GM18870 (cell line): ENCODE measurements around the gene ADAMTS3.

Experiments used
- ATAC-seq: cut with Tn5 transposase; IDR thresholded peaks from one replicate; pipeline ENCODE4 v1.9.1; 2021; ENCODE audit warnings: moderate library complexity; ENCODE audit not compliant: unreplicated experiment

Gene ADAMTS3

DNA sequence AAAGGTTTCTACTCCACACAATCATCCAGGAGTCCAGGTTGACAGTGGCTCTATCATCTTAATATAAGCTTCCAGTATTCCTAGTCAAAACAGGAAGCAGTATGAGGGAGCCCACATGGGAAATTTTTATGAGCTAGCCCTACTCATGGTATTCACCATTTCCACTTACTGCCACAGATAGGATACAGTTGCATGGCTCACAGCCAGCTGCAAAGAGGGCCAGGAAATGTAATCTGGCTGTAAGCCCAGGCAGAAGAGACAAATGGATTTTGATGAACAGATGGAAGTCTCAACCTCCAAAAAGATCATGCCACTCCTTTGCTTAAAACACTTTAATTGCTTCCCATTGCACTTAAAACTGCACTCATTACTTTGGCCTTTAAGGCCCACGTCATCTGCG is 150.6 kb downstream of the ADAMTS3 start:
- ATAC-seq = no peak

DNA sequence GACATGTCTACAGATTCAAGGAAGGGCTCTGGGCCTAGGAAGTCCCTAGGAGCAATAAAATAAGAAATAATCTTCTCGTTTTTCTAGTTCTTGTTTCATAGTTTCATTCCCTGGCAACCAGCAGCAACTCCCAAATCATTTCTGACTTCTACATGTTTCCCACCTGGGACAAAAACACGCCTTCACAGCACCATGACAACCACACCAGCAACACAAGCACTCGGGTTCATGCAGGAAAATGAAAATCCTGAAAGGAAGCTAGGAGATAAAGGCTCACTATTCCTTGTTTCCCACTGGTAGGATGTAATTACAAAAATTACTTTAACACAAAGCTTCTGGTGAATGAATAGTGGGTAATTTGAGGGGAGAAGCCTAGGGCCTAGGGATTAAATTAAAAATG is 158.9 kb downstream of the ADAMTS3 start:
- ATAC-seq = no peak

DNA sequence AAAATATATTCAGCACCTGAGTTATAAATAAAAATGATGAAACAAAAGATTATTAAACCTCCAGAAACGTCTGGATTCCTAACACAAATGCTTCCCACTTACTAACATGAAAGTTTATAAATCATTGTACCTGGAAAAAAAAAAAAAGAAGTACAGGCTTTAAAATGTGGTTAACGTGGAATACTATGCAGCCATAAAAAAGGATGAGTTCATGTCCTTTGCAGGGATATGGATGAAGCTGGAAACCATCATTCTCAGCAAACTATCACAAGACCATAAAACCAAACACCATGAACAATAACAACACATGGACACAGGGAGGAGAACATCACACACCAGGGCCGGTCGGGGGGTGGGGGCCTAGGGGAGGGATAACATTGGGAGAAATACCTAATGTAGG is 160.5 kb downstream of the ADAMTS3 start:
- ATAC-seq = no peak

DNA sequence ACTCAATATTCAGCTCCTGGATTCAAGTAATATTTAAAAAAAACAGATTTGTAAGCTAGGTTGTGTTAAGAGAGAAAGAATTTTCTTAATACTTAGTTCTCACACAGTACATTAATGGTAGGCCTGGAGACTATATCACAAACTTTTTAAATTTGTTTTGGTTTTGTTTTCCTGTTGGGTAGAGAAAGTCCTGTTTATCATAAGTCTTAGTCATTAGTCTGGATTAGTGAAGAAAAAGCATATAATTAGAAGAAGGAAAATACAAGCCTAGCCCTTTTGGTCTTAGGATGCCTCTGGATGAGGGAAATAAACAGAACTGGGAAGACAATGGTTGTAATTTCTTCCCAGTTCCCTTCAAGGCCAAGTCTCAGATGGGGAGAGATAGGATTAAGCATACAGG is 163.6 kb downstream of the ADAMTS3 start:
- ATAC-seq = no peak

DNA sequence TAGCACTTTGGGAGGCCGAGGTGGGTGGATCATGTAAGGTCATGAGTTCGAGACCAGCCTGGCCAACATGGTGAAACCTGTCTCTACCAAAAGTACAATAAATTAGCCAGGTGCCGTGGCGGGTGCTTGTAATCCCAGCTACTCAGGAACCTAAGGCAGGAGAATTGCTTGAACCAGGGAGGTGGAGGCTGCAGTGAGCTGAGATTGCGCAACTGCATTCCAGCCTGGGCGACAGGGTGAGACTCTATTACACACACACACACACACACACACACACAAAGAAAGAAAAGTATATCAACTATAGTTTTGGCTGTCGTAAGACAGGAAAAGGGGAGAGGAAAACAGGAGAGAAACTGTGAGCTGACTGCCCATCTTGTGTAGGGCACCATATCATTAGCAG is 171.7 kb downstream of the ADAMTS3 start:
- no peak for ATAC-seq

DNA sequence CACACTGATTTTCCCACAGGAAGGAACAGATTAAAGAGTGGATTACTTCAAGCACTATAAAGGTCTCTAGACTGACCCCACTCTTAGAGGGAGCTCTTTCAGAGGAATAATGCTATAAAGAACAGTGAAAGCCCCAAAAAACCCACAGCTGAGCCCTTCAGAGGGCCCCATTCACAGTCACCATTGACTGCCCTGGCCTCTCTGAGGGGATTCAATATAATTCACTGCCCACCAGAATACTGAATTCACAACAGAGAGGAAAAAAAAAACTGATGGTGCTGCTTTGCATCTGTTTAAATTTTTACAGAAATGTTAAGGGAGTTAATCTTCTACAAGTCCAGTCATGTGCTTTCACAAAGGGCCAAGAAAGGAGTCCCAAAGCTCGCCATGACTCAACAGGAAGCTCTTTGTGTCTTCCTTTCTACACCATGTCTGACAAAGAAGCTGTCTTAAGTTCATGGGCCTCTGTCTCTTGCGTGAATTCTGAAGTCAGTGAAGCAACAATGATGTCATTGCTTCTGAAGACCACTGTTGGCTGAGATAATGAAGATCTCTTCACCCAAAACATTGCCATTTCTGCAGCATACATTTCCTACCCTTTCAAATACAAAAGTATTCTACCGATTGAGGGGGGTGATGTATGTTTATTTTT is 174.9 kb downstream of the ADAMTS3 start:
- ATAC-seq = no peak

DNA sequence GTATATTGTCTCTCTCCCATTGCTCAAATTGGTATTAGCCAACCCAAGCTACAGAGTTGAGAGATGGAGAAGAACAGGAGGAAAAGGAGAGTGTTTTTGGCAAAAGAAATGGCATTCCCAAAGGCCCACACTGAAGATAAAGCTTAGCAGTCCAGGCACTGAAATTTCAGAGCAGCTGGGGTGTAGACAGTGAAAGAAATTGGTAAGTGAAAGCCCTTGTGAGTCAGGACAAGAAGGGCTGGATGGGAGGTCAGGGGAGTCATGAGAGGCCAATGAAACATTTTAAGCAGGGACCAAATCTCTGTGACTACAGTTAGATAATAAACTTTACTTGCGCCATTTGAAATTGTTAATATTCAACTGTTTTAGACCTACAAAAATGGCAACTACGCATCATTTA is 177.7 kb downstream of the ADAMTS3 start:
- ATAC-seq = no peak

DNA sequence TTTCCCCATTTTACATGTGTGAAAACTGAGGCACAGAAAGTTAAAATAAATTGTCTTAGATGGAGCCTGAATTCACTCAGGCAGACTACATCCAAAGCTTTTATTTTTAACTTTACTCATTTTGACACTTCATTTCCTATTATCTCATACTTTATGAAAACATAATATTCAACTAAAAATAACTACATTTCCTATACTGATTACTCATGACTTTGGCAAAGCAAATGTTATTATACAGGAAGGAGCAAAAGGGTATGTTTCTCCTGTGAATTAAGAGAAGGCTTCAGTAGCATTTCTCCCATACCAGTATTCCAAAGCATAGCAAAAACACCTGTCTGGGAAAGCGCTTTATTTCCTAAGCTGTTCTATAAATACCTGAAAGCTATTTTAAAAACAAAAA is 178.6 kb downstream of the ADAMTS3 start:
- ATAC-seq = no peak

DNA sequence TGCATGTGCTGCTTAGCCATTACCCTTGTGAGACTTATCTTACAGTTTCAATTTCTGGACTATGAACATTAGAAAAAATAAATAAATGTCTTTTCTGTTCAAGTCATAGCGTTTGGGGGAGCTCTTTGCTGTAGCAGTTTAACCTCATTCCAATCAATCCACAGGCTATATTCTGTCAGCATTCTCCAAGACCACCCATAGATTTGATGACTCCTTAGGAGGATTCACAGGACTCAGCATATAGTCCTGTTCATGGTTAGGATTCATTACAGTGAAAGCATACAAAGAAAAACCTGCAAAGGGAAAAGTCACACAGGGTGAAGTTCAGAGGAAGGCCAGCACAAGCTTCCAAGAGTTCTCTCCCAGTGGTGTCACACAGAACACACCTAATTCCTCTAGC is 180.5 kb downstream of the ADAMTS3 start:
- no peak for ATAC-seq

DNA sequence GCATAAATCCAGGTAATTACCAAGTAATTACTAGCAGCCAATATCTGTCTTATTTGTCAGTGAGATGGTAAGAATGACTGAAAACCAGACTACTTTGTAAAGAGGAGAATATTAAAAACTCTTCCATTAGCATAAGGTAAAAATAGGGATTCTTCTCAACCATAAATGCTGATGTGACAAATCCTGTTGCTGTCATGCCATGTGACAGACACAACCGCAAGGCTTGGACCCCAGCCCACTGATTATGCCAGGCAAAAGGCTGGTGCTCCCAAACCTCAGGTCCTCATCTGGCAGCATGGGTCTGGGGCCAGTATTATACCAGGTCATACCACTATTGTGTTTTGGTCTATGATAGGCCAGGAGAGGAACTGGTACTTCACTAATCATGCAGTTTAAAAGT is 181.1 kb downstream of the ADAMTS3 start:
- no peak for ATAC-seq

DNA sequence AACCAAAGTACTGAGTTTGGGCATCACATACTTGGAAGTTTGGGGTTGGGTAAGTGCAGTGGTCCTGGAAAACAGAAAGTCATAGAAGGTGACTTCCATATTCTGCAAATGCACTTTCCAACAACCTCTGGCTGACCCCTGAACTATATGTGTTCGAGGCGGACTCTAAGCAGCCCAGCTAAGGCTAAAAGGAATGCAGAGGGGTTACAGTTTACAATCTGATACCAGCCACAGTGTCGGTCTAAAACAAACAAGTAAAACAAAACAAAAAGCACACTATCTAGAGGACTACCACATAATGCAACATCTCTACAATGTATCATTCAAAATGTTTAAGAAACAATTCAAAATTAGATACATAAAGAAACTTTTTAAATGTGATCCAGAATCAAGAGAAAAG is 185.6 kb downstream of the ADAMTS3 start:
- no peak for ATAC-seq

DNA sequence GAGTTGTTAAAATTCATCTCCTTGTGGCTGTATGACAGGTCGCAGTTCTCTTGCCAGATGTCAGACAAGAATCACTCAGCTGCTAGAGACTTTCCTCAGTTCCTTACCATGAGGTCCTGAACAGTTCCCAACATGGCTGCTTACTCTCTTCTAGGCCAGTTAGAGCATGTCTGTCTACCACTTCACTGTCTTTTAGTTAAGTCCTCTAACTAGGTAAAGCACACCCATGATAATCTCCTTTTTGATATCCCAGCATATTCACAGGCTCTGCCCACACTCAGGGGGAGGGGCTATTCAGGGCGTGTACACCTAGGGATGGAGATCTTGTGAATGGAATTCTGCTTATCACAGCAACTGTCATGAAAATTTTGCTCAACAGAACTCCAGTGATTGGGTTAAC is 190.1 kb downstream of the ADAMTS3 start:
- ATAC-seq = no peak

DNA sequence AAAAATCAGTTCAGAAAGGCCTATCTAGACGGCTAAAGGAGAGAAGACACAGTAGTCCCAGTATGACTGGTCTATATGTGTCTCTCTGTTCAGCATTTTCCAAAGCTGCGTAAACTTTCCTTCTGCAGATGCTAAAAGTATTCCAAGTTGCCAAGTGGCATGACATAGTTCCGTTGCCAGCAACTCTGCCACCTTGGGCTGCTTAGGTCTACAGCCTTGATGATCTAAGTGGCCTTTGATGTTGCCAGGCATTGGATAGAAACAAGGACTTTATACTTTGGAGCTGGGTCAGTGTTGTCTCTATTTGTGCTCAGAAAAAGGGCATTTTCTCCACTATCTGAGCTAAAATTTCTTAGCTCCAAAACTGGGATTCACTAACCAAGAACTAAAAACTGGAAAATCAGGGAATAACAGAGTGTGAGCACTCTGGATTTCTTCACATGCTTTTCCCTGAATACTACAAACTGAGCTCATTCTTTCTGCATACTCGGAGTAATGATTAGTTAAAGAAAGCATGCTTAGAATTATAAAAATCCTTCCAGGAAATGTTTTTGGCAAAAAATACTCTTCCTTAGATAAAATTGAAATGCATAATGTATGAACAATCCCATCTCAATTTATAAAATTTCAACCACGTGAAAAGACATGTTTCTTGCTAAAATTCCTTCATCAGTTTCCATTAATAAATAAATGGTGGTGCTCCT is 191.4 kb downstream of the ADAMTS3 start:
- no peak for ATAC-seq

DNA sequence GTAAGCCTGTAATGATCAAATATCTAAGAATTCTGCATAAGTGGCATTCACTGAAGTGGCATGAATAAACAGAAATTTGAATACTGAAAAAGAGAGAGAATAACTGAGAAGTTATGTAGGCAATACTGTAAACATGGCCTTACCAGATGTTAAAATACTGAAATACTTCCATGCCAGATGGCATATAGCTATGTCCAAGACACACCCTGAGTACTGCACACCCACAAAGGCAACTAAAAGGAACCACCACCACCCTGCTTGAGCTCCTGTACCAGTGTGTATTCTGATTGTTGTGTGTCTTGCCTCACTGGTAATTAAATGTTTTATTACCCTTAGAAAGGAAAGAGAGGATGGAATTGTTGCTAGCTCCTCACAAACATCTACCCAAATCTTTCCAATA is 192.1 kb downstream of the ADAMTS3 start:
- ATAC-seq = no peak

DNA sequence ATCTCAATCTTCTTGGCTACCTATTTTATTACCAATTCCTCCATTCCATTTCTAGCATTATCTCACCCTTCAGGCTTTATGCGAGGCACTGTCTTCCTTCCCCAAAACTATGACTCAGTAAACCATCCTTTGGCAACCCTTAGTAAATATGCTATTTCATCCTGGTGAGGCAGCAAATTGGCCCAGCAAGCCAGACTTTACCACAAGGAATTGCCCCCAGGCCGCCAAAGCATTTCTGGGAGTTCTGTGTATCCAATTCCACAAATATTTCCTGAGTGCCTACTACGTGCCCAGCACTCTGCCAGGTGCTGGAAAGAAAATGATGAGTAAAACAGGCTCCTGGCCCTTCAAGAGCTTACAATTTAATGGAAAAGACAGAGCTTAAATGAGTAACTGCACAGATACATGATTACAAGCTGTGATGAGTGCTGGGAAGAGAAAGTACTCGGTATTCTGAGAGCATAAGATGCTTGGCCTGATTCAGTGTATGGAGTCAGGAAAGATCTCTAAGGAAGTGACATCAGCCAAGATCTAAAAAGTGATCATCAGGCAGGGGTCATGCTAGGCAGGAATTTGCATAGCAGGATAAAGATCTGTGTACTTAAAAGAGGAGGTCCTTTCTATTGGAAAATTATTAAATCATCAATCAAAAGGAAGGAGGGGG is 193.8 kb downstream of the ADAMTS3 start:
- ATAC-seq = no peak

DNA sequence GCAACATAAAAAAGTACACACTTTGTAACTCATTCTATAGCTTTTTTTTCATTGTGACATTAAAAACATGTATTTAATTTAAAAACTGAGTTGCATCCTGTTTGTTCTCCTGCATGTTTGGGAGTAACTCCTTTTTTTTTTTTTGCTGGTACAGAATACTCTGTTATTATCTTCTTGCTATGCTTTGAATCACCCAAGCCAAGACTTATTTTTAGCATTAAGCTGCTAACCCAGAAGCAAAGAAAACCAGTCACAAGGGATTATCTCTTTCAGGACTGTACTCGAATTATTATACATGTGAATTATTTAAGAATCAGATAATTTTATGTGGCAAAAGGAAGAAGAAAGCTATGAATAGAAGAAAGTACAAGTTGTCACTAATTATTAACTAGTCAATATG is 194.9 kb downstream of the ADAMTS3 start:
- no peak for ATAC-seq

DNA sequence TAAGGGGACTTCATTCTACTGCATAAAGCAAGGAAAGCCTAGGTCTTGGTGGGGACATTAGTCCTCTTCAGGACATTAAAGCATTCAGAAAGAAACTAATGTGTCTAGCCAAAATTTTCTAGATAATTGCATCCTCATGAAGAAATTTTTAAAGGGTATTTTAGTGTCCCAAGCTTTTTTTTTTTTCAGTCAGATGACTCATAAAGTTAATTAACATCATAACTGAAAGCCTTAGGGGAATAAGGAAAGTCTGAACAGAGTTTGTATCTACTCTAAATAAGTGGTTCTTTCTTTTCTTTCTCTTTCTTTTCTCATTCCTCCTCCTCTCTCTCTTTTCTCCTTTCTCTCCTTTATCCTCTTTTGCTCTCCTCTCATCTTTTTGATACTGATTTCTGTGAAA is 202.4 kb downstream of the ADAMTS3 start:
- ATAC-seq = no peak

DNA sequence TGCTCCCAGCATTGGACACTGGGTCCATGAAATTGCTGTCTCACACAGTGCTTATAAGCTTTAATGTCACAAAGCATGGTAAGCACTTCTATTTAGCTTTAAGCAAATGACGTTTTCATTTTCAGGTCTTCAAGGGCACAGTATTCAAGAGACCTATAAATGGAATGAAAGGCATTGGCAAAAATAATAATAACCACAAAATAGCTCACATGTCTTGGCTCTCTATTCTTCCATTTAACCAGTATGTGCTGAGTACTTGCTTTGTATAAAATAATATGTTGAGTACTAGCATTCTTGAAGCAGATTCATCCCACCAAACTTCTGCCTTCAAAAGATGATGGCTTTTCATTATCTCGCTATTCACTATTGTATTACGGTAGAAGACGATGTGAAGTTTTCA is 203.0 kb downstream of the ADAMTS3 start:
- no peak for ATAC-seq

DNA sequence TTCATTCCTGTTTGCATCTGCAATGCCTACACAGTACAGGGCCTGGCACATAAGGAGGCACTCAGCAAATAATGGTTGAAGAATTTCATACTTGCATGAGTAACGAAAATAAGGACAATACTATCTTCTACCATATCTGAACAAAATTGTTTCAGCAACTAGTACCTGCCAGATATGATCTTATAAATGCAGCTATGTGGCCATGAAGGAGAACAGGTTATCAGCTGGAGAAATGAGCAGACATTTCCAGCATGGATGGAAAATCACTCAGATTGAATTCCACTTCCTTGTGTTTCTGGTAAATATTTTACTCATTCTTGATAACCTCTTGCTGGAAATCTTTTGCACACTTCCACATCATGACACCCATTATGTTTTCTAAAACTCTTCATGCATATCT is 204.0 kb downstream of the ADAMTS3 start:
- ATAC-seq = no peak

DNA sequence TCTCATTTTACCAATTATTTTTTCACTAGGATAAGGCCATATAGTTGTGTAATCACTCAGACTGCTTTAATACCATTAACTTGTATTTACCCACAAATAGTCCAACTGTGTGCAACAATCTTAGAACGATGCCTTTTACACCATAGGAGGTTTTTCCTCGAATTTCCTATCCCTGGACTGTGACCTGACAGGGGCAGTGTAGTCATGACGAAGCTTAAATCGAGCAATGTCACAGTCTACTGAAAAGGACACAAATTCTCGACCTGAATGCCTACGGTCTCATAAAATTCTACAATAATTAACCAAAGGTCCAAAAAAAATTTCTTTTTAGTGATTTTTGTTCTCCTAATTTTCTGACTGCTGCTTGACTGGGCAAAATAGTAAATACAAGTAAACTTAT is 208.9 kb downstream of the ADAMTS3 start:
- ATAC-seq = no peak

DNA sequence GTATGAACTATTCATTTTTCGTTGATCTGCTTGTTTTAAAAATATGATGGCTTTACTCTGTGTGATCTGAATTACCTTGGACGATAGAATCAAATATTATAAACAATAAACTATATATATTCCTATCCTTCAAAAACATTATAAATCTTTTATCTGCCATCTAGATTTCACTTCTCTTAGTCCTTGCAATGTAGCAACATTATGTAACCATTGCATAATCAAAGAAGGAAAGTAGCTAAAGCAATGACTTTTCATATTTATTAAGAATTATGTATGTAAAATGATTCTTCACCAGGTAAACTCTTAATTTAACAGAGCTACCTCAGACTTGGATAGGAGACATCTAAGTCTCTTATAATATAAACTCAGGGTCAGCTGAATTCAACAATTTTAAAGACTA is 210.5 kb downstream of the ADAMTS3 start:
- no peak for ATAC-seq

DNA sequence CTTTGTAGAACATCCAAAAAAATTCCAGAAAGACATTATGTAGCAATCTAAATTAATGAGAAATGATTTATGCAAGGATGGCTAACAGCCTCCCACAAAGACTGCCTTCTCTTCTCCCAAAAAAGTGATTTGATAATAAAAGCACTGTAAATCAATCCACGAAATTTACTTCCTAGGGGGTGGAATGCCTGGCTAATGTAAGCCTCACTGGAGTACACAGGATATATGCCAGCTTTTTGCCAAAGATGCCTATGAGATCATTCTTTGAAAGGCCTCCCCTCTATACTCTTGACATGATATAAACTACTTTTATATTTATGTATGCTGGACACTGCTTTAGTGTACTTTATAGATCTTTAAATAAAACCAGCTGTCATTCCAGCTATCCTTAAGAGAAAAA is 211.1 kb downstream of the ADAMTS3 start:
- ATAC-seq = no peak
